Activated CD4-positive, alpha-beta T cell treated with anti-CD3 and anti-CD28 coated beads, Interleukin-2, amount 50 U/mL, for 24 hours (primary cell): ENCODE data around the gene CLGN.
A peak's percentile ranks its signal among the peaks of the same experiment; 100 is the strongest.
"Not testable (repeated sequence)": the region's sequence is repeated elsewhere in the genome, so short reads cannot be mapped to it uniquely, and the experiment has no call there.

ENCODE experiments used
- DNase-seq, 2 donors: peaks; one replicate each; pipeline ENCODE4 v3.0.0-alpha.2; 2020; ENCODE audit warnings: low read depth in 1 of 2, low spot score in 1 of 2

CLGN gene

GRCh38 chr4:140427106-140427918 is at the start of gene CLGN:
Gene CLGN (minus strand): TSS chr4:140427648. CDS start chr4:140413078, 14,570 bp downstream.
- DNase-seq: peak in 1 of 2 donors; percentile 27

- no peak for DNase-seq
These were observed 44.7 kb upstream of the CLGN start for GRCh38 chr4:140472156-140472555.

GRCh38 chr4:140469791-140470733 is 42.6 kb upstream of the CLGN start:
- DNase-seq: no peak

- DNase-seq: no peak
These were observed 38.7 kb upstream of the CLGN start for GRCh38 chr4:140466146-140466545.

GRCh38 chr4:140463614-140464013 is 36.2 kb upstream of the CLGN start:
- DNase-seq: no peak

GRCh38 chr4:140463182-140463581 is 35.7 kb upstream of the CLGN start:
- DNase-seq: no peak

GRCh38 chr4:140450352-140450751 is 22.9 kb upstream of the CLGN start:
- DNase-seq: no peak

- DNase-seq: no peak
These were observed 21.4 kb upstream of the CLGN start for GRCh38 chr4:140448830-140449229.

GRCh38 chr4:140448162-140448561 is 20.7 kb upstream of the CLGN start:
- no peak for DNase-seq

GRCh38 chr4:140444347-140444746 is 16.9 kb upstream of the CLGN start:
- not testable (repeated sequence) for DNase-seq

- DNase-seq: no peak
These were observed 12.2 kb upstream of the CLGN start for GRCh38 chr4:140439644-140440142.

GRCh38 chr4:140427919-140428471 is 547 bp upstream of the CLGN start:
- no peak for DNase-seq

GRCh38 chr4:140426610-140427105 is 790 bp downstream of the CLGN start:
- DNase-seq: no peak

GRCh38 chr4:140423106-140423505 is 4.3 kb downstream of the CLGN start:
- no peak for DNase-seq

- not testable (repeated sequence) for DNase-seq
These were observed 14.1 kb downstream of the CLGN start for GRCh38 chr4:140413130-140413969.

- no peak for DNase-seq
These were observed 18.5 kb downstream of the CLGN start for GRCh38 chr4:140408974-140409373.

GRCh38 chr4:140406292-140406691 is 21.2 kb downstream of the CLGN start:
- DNase-seq: no peak

GRCh38 chr4:140400111-140400510 is 27.3 kb downstream of the CLGN start:
- no peak for DNase-seq

GRCh38 chr4:140395668-140396067 is 31.8 kb downstream of the CLGN start:
- no peak for DNase-seq

- DNase-seq: no peak
These were observed 39.4 kb downstream of the CLGN start for GRCh38 chr4:140388015-140388414.
